ENCODE data around the gene KRT8.

Gene KRT8

DNA sequence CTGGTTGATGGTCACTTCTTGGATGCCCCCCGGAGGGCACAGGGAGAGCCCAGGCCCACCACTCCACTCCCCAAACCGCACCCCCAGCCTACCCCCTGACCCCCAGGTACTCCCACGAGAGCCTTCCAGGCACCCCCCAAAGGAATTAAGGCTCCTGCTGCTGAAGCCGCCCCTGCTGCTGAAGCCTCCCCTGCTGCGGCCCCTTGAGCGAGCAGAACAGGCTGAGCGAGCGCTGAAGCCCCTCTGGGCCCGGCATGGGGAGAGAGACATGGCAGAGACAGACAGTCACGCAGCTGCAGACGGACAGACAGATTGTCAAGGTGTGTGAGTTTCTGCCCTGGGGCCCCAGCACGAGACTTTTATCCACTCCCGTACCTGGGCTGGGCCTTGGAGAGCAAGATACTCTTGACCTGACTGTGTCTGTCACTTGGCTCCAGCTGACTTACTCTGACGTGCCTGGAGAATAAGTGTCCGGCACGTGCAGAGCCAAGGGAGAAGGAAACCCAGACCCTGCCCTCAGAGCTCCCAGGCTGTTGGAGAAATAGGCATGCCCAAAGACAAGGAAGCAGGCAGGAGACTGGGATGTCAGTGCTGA lies 56.1 kb downstream of the KRT8 start, which contains the start of gene KRT78:
KRT78 (minus strand) TSS at position 334 of the 595 bp plus-strand sequence; CDS start at position 270, 64 bp downstream.
- Histone ChIP-seq H3K27me3 (no peaks in the 10 kb centered on the region), H3K4me1 (peaks cover 15% of the 10 kb centered on the region), H4K20me1 (no peaks in the 10 kb centered on the region), H3K9me3 (no peaks in the 10 kb centered on the region), H3K4me3 (no peak within 1 kb of the TSS), H3K27ac (no peak within 1 kb of the TSS), H3K4me2 (no peak within 1 kb of the TSS), H3K36me3 (no peaks in the 10 kb centered on the region), H3K9ac (no peak within 1 kb of the TSS)
- no peak for TF ChIP-seq Cebpa-rat (IDR thresholded peaks at IDR 0.05)

DNA sequence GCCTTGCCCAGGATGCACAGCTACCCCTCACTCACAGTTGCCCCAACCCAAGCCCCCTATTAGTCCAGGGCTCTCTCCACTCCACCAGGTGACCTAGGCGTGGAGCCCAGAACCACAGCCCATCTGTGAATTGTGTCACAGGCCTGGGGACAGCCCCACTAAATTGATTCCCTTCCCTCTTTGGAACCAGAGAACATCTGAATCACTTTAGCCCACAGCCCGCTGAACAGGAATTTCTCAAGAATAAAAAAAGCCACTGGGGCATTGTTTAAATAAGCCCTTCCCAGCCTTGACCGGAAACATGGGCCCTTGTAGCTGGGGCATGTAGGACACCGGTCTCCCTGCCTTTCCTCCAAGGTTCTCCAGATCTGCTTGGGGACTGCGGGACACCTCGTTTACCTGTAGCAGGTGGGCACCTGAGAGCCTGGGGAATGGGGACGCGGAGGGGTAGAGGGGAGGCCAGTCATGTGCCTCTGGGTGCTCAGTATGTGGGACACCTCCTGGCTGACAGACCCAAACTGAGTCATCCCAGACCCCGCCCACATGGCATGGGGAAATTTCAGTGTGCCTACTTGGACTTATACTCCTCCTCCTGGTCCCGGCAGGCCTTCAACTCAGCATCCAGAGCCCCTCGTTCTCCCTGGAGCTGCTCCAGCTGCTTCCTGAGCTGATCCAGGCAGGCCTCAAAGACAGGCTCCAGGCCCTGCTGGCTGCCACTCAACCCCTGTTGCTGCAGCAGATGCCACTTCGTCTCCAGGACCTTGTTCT lies 57.4 kb downstream of the KRT8 start:
- no peaks in the 10 kb centered on the region for H3K36me3 ChIP-seq
- H3K27ac ChIP-seq: no peak overlapping the region
- no peaks in the 10 kb centered on the region for H3K9me3 ChIP-seq
- no peaks in the 10 kb centered on the region for H3K27me3 ChIP-seq
- H3K9ac ChIP-seq: no peak overlapping the region
- H3K4me3 ChIP-seq: no peak overlapping the region
- H3K4me2 ChIP-seq: no peak overlapping the region
- H3K4me1 ChIP-seq: peaks cover 15% of the 10 kb centered on the region
- H4K20me1 ChIP-seq: no peaks in the 10 kb centered on the region
- no peak for TF ChIP-seq Cebpa-rat (IDR thresholded peaks at IDR 0.05)

All from BLaER1 (cell line).